ENCODE data around the gene MRPS26. TPM values are rescaled to one million over a fixed set of nuclear protein-coding genes. Genes with fewer than 3 reads are reported as not detected.

Gene MRPS26
- polyA plus RNA-seq, 3 donors, result 19.4 to 36.6 (median 29.8) TPM

GRCh38 chr20:3094848-3095629 is 49.2 kb downstream of the MRPS26 start:
- no peak overlapping the region for H3K27ac ChIP-seq (ENCODE audit: low read depth in 1 of 2, low read length in 2 of 2)
- intact Hi-C loops (cut with micrococcal nuclease), result no loop called here
- H3K36me3 ChIP-seq (replicated peaks in 1 of 2; ENCODE audit: control insufficient read depth in 1 of 2, insufficient read depth in 2 of 2, low read length in 2 of 2), result no peaks in the 10 kb centered on the region
- H2AFZ ChIP-seq (ENCODE audit: insufficient read depth, low read depth, low read length, poor library complexity, severe bottlenecking), result no peak overlapping the region
- peaks cover 0 to 7% of the 10 kb centered on the region in 2 donors for H3K36me3 Mint-ChIP-seq
- H3K79me2 ChIP-seq (ENCODE audit: insufficient read depth, low read length), result no peaks in the 10 kb centered on the region
- peak overlapping the region in 1 of 7 donors; percentile 25 for H3K27ac Mint-ChIP-seq
- H3K4me3 ChIP-seq (replicated peaks in 1 of 3; ENCODE audit: low read depth in 2 of 3, low read length in 3 of 3), result no peak overlapping the region
- H3K4me2 ChIP-seq (replicated peaks; ENCODE audit: extremely low read depth, low read length, poor library complexity, severe bottlenecking), result no peak overlapping the region
- H3K9me3 ChIP-seq (replicated peaks in 1 of 2; ENCODE audit: control insufficient read depth in 1 of 2, insufficient read depth in 1 of 2, low read length in 2 of 2), result no peaks in the 10 kb centered on the region
- H3K27me3 Mint-ChIP-seq (ENCODE audit: low read depth in 3 of 3), result peaks cover 38 to 63% (median 49%) of the 10 kb centered on the region in 3 donors
- WGBS (ENCODE audit: insufficient coverage), result 98% methylated on average over 7 of the region's 13 CpGs
- no peak overlapping the region for H3K9ac ChIP-seq (ENCODE audit: insufficient read depth, low read length, poor library complexity, severe bottlenecking)
- H3K4me1 Mint-ChIP-seq, result peaks cover 19% of the 10 kb centered on the region
- H3K4me3 Mint-ChIP-seq, result no peak overlapping the region
- no peaks in the 10 kb centered on the region for H4K20me1 ChIP-seq (ENCODE audit: insufficient read depth, low read length)
- no peak for DNase-seq
- H3K4me1 ChIP-seq (ENCODE audit: control insufficient read depth in 1 of 2, insufficient read depth in 2 of 2, low read length in 2 of 2), result peaks cover 12 to 21% of the 10 kb centered on the region in 2 donors
- peaks cover 26 to 40% of the 10 kb centered on the region in 2 donors for H3K27me3 ChIP-seq (ENCODE audit: control insufficient read depth in 2 of 2, insufficient read depth in 2 of 2, low read length in 2 of 2)
- H3K9me3 Mint-ChIP-seq, result peaks cover 0 to 14% (median 10%) of the 10 kb centered on the region in 7 donors
- TF ChIP-seq CTCF (IDR thresholded peaks at IDR 0.05), result no peak

Other genes with a start within 250 kb of the MRPS26 start
- under 1 TPM in 1 of 3 donors, not detected in 2; 0.05 TPM for gene CPXM1, start 245.4 kb upstream of the MRPS26 start, polyA plus RNA-seq
- gene C20orf141, start 231.1 kb upstream of the MRPS26 start, polyA plus RNA-seq, result not detected
- not detected for gene TMEM239, start 229.7 kb upstream of the MRPS26 start, polyA plus RNA-seq
- gene PCED1A, start 205.4 kb upstream of the MRPS26 start, polyA plus RNA-seq, result 10 to 100 TPM in 2 of 3 donors, 1 to 10 TPM in 1; 9.1 to 85.2 (median 10.2) TPM
- gene VPS16, start 205.3 kb upstream of the MRPS26 start, polyA plus RNA-seq, result 10 to 100 TPM; 33.3 to 87.0 (median 34.5) TPM
- 10 to 100 TPM; 13.0 to 41.9 (median 13.1) TPM for gene PTPRA, start 172.6 kb upstream of the MRPS26 start, polyA plus RNA-seq
- not detected for gene GNRH2, start 2.4 kb upstream of the MRPS26 start, polyA plus RNA-seq
- gene OXT, start 25.6 kb downstream of the MRPS26 start, polyA plus RNA-seq, result not detected
- gene AVP, start 38.7 kb downstream of the MRPS26 start, polyA plus RNA-seq, result not detected
- 10 to 100 TPM; 12.5 to 17.8 (median 13.7) TPM for gene FASTKD5, start 113.8 kb downstream of the MRPS26 start, polyA plus RNA-seq
- 1 to 10 TPM; 2.3 to 4.7 (median 4.2) TPM for gene UBOX5, start 113.8 kb downstream of the MRPS26 start, polyA plus RNA-seq
- under 1 TPM in 2 of 3 donors, not detected in 1; 0.05 to 0.45 TPM for gene LZTS3, start 127.5 kb downstream of the MRPS26 start, polyA plus RNA-seq
- gene DDRGK1, start 158.6 kb downstream of the MRPS26 start, polyA plus RNA-seq, result 10 to 100 TPM; 39.9 to 42.7 (median 42.6) TPM
- 10 to 100 TPM; 39.5 to 62.8 (median 57.0) TPM for gene ITPA, start 163.4 kb downstream of the MRPS26 start, polyA plus RNA-seq
- under 1 TPM in 2 of 3 donors, not detected in 1; 0.11 to 0.33 TPM for gene SLC4A11, start 193.1 kb downstream of the MRPS26 start, polyA plus RNA-seq

All from CD14-positive monocyte (primary cell).